GM18909 (cell line): ENCODE measurements around the gene ZNRF1.
A peak's percentile ranks its signal among the peaks of the same experiment; 100 is the strongest.
"Not testable (repeated sequence)": the region's sequence is repeated elsewhere in the genome, so short reads cannot be mapped to it uniquely, and the experiment has no call there.

Experiments used
- ATAC-seq: cut with Tn5 transposase; IDR thresholded peaks from one replicate; pipeline ENCODE4 v1.9.1; 2021; ENCODE audit warnings: mild to moderate bottlenecking; ENCODE audit not compliant: unreplicated experiment, poor library complexity

ZNRF1 gene

DNA sequence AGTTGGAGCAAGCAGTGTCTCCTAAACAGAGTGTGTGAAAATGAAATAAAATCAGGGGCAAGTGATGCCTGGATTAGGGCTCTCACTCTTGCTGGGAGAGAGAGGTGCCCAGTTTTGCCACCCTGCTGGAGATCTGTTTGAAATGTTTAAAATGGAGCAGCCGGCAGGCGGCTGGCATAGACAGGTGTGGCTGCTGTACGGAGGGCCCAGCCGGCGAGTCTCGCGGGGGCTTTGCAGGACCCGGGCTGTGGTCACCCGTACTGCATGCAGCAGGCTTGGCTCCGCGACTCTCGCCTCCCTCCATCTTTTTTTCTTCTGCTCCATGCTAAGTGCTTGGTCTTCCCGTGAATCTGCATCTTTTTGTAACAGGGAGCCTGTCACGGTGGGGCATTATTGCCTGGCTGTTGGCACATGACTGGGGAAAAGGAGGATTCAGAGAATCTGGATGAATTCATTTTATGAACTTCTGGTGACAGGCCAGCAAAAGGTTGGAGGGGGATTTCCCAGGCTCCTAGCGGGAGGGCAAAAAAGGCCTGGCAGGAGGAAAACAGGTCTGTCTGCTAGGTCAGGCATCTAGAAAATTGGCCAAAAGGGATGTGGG, 1.8 kb downstream of the ZNRF1 start:
- ATAC-seq = no peak

DNA sequence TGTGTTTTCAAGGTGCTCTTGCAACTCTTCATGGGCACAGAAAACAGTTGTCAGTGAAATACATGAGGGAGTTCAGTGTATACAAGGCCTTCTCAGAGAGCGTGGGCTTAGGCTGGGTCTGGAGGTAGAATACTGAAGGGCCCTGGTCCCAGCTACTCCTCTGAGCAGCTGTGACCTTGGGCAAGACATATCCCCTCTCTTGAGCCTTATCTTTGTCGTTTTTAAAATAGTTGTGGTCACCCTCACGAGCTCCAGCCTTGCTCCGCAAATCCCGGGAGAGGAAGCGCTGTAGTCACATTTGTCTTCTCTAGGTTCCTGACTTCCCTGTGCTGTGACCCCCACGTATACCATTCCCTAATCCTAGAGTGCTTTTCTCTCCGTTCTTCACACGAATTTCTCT, 3.6 kb downstream of the ZNRF1 start:
- no peak for ATAC-seq

DNA sequence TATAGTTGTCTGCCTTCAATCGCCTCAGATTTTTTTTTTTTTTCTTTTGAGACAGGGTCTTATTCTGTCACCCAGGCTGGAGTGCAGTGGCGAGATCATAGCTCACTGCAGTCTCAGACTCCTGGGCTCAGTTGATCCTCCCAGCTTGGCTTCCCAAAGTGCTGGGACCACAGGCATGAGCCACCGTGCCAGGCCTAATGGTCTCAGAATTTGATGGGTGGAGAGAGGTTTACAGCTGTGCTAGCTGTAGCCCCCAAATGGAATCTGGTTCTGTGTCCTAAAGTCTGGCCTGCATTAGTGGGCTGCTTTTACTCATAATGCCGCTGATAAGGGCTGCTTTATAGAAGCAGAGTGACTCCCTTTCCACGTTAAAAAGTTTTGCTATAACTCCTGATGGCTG, 5.1 kb downstream of the ZNRF1 start:
- no peak for ATAC-seq

DNA sequence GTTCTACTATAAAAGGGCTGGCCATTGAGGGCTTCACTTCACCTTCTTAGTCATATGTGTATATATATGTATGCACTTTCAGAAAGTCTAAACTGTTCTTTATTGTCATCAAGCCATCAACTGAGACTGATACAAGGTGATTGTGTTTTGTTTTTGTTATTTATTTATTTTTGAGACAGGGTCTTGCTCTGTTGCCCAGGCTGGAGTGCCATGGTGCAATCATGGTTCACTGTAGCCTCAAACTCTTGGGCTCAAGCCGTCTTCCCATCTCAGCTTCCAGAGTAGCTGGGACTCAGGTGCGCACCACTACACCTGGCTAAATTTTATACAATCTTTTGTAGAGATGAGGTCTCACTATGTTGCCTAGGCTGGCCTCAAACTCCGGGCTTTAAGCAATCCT, 5.6 kb downstream of the ZNRF1 start:
- ATAC-seq = no peak

DNA sequence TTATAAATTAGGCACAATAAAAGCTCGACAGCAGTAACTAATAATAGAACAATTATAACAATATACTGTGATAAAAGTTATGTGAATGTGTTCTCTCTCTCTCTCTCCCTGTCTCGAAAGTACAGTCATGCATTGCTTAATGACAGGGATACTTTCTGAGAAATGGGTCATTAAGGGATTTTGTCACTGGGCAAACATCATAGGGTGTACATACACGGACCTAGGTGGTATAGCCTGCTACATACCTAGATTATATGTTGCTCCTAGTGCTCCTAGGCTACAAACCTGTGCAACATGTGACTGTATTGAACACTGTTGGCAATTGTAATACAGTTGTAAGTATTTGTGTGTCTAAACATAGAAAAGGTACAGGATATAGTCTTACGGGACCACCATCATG, 6.9 kb downstream of the ZNRF1 start:
- ATAC-seq = no peak

DNA sequence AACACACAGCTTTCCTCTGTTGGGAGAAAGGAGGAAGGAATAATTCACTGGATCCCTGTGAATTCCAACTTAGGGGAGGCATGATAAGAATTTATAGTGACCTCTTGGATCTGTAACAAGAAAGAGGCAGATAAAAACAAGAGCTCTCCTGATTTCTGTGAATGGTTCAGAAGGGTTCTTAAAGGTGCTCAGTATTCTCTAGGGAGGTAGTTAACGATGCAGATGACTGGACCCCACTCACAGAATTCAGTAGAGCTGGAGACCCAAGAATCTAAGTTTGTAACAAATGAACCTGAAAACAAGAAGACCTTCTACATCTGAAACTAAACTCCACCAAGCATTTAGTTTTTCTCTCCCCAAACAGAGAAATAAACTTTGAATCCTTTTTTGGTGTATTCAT, 8.6 kb downstream of the ZNRF1 start:
- ATAC-seq = no peak

DNA sequence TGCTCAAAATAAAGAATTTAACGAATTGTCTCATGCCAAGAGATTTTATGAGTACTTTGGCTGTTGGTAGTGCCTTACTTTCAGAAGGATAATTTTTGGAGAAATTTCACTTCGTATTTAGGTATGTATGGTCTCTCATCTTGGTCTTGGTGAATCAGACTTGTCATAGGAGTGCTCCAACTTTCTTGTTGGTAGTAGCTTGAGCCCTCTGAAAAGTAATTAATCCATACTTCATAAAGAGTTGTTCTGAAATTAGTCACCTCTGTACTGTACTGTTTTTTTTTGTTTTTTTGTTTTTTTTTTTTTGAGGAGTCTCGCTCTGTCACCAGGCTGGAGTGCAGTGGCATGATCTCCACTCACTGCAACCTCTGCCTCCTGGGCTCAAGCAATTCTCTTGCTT, 11.6 kb downstream of the ZNRF1 start:
- ATAC-seq = no peak

DNA sequence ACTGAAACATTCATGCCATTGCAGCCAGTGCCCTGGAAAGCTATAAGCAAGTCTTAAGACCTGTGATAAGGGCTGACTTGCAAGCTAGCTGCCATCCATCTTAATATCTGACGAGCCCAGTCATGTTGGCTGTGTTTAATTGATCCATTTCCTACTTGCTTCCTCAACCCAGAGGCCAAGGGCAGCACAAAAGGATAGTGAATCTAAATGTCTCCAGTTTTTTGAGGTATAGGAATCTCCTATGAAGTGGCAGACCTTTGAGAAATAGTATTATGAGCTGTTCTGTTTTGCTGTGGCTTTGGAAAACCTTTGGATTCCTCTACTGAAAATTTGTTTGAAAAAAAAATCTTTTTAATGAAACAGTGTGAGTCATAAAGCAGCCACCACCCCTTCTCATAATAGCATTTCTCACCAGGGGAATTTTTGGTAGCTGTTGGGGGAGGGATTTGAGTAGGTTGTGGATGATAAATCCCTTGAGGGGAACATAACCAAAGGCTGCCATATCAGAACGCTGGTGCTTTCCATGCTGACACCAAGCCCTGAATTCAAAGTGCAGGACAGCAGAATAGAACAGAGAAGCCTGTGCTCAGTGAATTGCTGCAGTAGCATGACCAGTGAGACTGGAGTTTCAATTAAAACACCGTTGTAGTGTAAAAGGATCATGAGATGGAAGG, 12.9 kb downstream of the ZNRF1 start:
- peak; percentile 81 for ATAC-seq

DNA sequence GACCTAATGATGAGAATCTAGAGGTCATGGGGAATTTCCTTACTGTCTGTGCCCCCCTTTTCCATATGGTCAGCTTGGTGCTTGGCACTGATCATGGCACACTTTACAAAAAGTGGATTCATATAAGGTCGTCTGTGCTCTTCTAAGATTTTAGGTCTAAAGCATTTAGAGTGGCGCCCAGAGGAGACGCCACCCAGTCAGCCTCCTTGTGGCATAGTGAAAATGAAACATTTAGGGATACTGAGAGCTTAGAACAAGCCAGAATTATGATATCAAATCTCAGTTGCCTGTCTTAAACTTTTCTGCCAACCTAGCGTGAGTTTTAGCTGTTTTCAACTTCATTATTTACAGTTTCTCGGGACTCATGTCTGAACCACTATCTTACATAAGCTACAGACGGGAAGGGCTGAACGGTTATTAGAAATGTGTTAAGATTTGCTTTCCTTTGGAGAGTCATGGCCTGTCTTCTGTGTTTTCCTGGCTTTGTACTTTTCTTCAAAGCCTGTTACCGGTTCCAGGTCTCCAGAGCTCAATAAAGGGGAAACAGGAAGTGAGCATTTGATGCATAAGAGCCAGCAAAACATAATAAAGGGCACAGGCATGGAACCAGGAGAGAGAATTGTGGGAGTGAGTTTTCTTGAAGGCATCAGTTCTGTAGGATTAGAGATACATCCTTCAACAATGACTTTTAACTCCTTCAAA, 13.7 kb downstream of the ZNRF1 start:
- peak; percentile 31 for ATAC-seq

DNA sequence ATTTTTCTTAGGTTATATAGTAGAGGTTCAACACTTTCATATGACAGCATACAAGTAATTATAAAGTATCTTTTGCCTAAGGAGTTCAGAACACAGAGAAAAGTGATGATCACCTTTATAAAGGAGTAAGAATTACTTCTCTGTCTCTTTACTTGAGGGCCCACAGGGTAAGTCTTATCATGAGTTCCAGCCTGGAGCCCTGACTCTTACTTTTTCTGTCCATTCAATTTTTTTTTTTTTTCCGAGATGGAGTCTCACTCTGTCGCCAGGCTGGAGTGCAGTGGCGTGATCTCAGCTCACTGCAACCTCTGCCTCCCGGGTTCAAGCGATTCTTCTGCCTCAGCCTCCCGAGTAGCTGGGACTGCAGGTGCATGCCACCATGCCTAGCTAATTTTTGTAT, 14.3 kb downstream of the ZNRF1 start:
- ATAC-seq = not testable (repeated sequence)

DNA sequence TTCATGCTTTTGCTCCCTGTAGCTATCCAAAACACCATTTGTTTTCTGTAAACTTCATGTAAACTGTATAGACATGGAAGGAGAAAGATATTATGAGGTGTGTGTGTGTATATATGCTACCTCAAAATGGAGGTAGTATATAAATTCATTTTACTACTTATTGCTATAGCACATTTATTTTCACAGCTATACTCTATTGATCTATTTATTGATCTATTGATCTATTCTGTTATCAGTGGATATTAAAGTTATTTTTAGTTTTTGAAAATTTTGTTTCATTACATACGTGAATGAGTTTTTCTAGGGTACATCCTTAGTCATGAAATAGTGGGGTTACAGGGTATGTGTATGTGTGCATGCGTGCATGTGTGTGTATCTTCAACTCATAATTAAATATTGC, 15.5 kb downstream of the ZNRF1 start:
- ATAC-seq = no peak

DNA sequence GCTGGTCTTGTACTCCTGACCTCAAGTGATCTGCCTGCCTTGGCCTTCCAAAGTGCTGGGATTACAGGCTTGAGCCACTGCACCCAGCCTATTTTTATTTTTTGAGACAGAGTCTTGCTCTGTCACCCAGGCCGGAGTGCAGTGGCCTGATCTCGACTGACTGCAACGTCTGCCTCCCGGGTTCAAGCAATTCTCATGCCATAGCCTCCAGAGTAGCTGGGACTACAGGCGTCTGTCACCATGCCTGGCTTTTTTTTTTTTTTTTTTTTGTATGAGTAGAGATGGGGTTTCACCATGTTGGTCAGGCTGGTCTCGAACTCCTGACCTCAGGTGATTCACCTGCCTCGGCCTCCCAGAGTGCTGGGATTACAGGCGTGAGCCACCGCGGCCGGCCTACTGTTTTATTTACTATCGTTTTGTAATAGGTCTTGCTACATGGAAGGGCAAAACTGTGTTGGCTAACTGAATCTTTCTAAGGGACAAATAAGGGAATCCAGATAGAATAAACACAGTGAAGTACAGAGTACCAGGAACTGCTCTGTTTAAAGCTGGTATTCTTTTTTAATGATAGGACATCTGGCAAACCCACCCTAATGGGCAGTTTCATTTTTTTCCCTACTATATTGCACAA, 17.7 kb downstream of the ZNRF1 start:
- ATAC-seq = not testable (repeated sequence)

DNA sequence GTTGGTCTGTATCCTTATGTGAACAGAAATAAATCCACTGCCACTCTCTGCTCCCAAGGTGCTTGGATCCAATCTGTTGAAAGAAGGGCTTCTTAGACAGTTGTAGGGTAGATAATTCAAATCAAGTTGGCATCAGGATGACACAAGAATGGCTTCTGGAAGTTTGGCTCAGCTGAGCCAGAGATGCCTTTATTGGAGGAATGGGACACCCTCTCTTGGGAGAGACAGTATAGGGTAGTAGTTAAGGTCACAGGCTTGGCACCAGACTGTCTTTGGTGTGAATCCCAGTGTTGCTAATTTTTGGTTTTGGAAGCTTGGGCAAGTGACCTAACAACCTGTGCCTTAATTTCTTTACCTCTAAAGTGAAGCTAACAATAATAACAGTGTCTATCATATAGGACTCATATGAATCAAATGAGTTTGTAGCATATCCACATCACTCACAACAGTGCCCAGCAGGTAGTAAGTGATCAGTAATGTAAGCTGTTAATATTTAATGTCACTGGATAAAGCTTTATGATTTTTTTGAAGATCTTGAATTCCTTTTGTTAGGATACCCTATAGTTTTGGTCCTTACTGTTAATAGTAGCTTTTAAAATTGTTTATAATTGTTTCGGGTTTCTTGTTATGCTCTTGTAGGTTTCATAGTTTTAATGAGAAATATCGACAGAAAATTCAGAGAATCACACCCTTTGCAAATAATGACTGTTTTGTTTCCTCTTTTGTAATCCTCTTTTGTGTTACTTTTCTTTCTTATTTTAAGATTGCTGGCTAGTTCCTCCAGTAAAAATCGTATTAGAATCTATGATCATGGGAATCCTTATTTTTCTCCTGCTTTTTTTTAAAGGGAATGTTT, 19.1 kb downstream of the ZNRF1 start:
- ATAC-seq = no peak

DNA sequence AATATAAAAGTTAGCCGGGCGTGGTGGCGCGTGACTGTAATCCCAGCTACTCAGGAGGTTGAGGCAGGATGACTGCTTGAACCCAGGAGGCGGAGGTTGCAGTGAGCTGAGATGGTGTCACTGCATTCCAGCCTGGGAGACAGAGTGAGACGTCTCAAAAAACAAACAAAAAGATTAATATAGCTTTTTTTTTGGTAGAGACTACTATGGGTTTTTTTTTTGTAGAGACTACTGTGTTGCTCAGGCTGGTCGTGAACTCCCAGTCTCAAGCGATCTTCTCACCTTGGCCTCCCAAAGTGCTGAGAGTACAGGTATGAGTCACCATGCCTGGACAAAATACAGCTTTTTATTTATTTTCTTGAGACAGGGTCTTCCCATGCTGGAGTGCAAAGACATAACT, 20.2 kb downstream of the ZNRF1 start:
- no peak for ATAC-seq

DNA sequence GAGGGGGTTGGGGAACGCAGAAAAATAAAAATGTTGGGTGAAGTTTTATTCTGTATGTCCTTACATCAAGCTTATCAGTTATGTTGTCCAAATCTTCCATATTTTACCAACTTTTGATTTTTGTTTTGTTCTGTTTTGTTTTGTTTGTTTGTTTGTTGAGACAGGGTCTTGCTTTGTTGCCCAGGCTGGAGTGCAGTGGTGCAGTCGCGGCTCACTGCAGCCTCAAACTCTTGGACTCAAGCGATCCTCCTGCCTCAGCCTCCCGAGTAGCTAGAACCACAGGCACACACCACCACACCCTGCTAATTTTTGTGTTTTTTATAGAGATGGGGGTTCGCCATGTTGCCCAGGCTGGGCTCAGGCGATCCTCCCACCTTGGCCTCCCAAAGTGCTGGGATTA, 20.8 kb downstream of the ZNRF1 start:
- no peak for ATAC-seq

DNA sequence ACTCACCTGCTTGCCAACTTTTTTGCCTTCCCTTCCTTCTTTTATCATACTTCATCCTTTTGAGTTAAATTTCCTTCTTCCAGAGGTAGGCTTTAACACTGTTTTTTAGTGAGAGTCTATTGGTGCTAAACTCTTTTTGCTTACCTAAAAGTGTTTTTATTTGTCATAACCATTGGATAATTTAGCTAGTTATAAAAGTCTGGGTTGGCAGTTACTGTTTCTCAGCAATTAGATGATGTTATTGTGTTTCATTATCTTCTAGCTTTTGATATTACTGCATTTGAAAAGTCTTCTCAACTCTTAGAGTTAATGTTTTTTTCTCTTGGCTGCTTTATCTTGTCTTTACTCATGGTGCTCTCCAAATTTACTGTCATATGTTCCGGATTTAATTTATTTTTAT, 22.6 kb downstream of the ZNRF1 start:
- no peak for ATAC-seq

DNA sequence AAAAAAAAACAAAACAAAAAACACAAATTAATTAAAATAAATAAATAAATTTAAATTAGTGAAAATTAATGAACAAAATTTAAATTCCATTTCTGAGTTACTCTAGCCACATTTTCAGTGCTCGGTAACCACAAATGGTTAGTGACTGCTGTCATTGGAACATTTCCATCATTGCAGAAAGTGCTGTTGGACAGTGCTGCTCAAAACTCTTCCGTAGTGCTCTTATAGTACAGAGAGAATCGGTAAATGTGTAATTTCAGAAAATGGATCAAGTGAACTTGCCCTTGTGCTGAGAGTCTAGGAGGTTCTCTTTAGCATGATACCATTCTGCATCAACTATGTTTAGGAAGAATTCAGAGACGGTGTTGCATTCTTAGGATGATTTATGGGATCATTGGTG, 23.7 kb downstream of the ZNRF1 start:
- no peak for ATAC-seq

DNA sequence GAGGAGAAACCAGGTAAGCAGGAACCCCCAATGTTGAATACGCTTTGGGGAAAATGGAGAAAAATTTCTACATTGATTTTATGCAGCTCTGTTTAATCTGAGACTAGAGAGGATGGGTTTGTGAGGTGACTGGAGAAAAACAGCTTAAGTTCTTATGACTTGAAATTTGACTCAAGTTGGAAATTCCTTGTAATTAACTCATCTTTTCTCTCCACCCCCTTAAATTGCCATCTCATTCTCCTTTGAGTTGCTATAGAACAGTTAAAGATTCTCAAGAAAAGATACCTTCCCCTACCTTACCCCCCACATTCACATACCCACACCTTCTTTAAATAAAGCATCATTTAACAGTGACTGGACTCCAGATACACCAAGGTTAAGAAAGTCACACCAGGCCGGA, 24.2 kb downstream of the ZNRF1 start:
- ATAC-seq = no peak

DNA sequence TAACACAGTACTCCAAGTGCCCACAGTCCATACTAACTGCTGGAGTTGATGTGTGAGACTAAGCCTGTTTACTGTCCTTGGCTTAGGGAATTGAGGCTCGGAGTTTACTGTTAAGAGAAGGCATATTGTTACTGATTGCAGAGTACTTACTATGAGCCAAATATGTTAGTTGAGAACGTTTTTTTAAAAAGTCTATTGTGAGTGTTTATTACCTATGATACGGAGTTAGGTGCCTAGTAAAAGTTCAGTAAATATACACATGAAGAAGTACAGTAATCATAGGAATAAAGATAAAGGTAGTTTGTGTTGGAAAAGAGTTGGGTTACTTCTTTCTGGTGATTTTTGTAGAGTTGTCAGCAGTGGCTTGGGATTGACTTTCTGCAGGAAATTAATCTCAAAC, 25.4 kb downstream of the ZNRF1 start:
- ATAC-seq = no peak

DNA sequence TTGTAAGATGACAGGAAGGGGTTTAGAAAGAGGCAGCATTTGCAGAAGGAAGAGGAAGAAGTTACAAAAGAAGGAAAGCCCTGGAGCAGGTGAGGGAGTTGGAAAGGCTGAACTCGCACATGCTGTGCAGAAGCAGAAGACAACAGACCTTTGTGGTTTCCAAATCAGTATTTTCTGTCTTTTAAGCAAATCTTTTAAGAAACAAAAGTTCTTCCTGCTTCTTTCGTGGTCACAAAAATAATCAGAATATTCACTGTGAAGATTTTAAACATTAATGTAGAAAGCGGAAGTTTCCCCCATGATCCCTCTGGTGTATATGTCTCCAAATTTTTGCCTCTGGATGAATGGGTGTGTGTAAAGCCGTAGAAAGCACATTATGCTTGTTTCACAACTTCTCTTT, 25.8 kb downstream of the ZNRF1 start:
- ATAC-seq = no peak

DNA sequence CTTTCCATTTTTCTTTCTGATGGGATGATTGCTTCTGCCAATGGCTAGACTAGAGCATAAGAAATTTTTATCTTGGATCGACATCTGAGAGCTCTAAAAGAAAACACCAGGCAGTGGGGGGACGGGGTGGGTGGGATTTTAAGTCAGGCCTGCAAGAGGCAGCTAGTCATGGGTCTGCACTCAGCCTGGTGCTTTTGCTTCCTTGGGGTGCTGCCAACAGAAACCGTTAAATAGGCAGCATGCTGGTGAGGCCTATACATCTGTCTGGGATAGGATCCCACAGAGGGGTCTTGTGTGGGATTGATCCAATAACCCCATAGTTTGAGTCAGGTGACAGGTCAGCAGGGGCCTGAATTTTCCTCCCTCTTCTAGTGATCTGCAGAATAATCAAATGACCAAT, 26.9 kb downstream of the ZNRF1 start:
- ATAC-seq = no peak
